ENCODE data around the gene ATP13A2.

GRCh38 chr1:17012775-17013490, 1.2 kb upstream of the ATP13A2 start:
- TF ChIP-seq CTCF (IDR thresholded peaks at IDR 0.05; ENCODE audit: insufficient read depth, low read length): no peak
- no peak for TF ChIP-seq REST (IDR thresholded peaks at IDR 0.05; ENCODE audit: insufficient replicate concordance, low read depth)
- TF ChIP-seq POLR2AphosphoS5 (IDR thresholded peaks at IDR 0.05; ENCODE audit: low read depth): no peak
- no peak for TF ChIP-seq SPI1 (IDR thresholded peaks at IDR 0.05; ENCODE audit: borderline replicate concordance, low read depth)

All from HL-60 (cell line).